Parathyroid adenoma (tissue), 2 donors: ENCODE data around the gene TRIP12.

Experiments used
- H2AFZ ChIP-seq: fragments of 300-600 bp; sonication (generic); one replicate; pipeline ENCODE4 v1.7.0; 2017; ENCODE audit warnings: antibody characterized with exemption, mild to moderate bottlenecking
- H3K27ac ChIP-seq: fragments of 300-600 bp; sonication (generic); one replicate; pipeline ENCODE4 v1.7.0; 2017
- H3K27me3 ChIP-seq: fragments of 300-600 bp; sonication (generic); one replicate; pipeline ENCODE4 v1.7.0; 2017; ENCODE audit warnings: low read length; ENCODE audit not compliant: control insufficient read depth, insufficient read depth
- H3K36me3 ChIP-seq: fragments of 300-600 bp; sonication (generic); one replicate; pipeline ENCODE4 v1.7.0; 2017; ENCODE audit warnings: low read length; ENCODE audit not compliant: control insufficient read depth, insufficient read depth
- H3K4me1 ChIP-seq: fragments of 300-600 bp; sonication (generic); one replicate; pipeline ENCODE4 v1.7.0; 2017; ENCODE audit warnings: control low read depth
- H3K4me2 ChIP-seq: fragments of 300-600 bp; sonication (generic); one replicate; pipeline ENCODE4 v1.7.0; 2017; ENCODE audit warnings: low read length
- H3K4me3 ChIP-seq: fragments of 300-600 bp; sonication (generic); one replicate; pipeline ENCODE4 v1.7.0; 2017; ENCODE audit warnings: low read depth, low read length
- H3K79me2 ChIP-seq: fragments of 300-600 bp; sonication (generic); one replicate; pipeline ENCODE4 v1.7.0; 2017; ENCODE audit warnings: control low read depth
- H3K9ac ChIP-seq: fragments of 300-600 bp; sonication (generic); one replicate; pipeline ENCODE4 v1.7.0; 2017; ENCODE audit warnings: mild to moderate bottlenecking
- H3K9me3 ChIP-seq: fragments of 300-600 bp; sonication (generic); one replicate; pipeline ENCODE4 v1.7.0; 2017; ENCODE audit warnings: low read length; ENCODE audit not compliant: control insufficient read depth
- TF ChIP-seq, protein P1 (sequence below): fragments of 300-600 bp; sonication (generic); IDR thresholded peaks from one replicate; pipeline ENCODE4 v1.7.0; 2017; ENCODE audit warnings: antibody characterized with exemption, mild to moderate bottlenecking
- donor health status: primary hyperparathyroidism.

TRIP12 gene

GRCh38 chr2:229777716-229778115 lies 144.1 kb downstream of the TRIP12 start:
- Histone ChIP-seq H3K79me2 (peaks cover 7% of the 10 kb centered on the region), H3K9ac (no peak overlapping the region), H3K9me3 (no peaks in the 10 kb centered on the region), H3K27me3 (no peaks in the 10 kb centered on the region), H3K4me1 (peaks cover 17% of the 10 kb centered on the region), H2AFZ (no peak overlapping the region), H3K4me3 (no peak overlapping the region), H3K4me2 (no peak overlapping the region), H3K36me3 (no peaks in the 10 kb centered on the region), H3K27ac (no peak overlapping the region)
- TF ChIP-seq, protein P1, sequence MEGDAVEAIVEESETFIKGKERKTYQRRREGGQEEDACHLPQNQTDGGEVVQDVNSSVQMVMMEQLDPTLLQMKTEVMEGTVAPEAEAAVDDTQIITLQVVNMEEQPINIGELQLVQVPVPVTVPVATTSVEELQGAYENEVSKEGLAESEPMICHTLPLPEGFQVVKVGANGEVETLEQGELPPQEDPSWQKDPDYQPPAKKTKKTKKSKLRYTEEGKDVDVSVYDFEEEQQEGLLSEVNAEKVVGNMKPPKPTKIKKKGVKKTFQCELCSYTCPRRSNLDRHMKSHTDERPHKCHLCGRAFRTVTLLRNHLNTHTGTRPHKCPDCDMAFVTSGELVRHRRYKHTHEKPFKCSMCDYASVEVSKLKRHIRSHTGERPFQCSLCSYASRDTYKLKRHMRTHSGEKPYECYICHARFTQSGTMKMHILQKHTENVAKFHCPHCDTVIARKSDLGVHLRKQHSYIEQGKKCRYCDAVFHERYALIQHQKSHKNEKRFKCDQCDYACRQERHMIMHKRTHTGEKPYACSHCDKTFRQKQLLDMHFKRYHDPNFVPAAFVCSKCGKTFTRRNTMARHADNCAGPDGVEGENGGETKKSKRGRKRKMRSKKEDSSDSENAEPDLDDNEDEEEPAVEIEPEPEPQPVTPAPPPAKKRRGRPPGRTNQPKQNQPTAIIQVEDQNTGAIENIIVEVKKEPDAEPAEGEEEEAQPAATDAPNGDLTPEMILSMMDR: no peak

DNA sequence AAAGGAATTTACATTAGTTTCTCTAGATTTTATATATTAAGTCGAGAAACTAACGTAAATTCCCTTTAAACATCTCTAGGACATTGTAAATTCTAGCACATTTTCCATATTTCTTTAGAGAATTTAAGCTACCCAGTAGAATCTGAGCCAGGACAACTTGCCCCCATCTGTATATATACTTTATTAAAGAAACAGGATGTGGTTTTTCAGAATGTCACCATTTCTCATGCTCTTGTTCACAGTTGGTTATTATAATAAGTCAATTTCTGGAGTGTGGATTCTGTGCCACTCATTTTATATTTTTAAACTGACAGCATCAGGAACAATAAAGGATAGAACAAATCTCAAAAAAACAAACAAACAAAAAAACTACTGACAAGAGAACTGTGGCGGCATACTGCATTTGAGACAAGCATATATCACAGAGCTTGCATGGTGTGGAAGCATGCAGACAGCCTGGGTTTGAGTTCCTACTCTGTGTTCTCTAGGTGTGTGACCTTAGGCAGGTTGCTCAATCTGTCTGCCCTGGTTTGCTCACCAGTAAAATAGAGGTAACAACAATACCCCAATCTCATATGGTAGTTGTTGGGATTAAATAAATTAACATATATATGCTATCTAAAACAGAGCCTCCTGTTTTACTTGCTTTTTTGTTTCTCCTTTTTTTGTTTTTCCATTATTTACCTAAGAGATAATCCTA lies 146.0 kb downstream of the TRIP12 start:
- Histone ChIP-seq H3K4me2 (no peak overlapping the region), H3K36me3 (no peaks in the 10 kb centered on the region), H3K27ac (no peak overlapping the region)

DNA sequence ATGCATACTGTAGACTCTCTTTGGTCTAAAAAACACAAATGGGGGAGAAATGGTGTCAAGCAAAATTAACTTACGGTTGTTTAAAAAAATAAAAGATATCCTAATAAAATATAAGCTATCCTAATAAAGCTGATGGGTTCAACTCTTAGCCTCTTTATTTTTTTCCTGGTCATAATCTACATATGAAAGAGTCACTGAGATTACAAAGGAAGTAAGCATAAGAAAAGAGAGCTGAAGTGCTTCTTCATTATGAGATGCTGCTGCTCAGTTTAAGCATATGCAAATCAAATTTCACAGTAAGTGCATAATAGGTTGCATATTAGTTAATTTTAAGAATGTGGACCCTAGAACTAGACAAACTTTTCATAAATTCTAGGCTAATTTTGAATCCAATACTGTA lies 147.6 kb downstream of the TRIP12 start:
- H3K9me3 ChIP-seq: no peaks in the 10 kb centered on the region
- TF ChIP-seq, protein P1: no peak
- no peak overlapping the region for H3K27ac ChIP-seq
- no peaks in the 10 kb centered on the region for H3K4me1 ChIP-seq
- H3K79me2 ChIP-seq: no peaks in the 10 kb centered on the region
- H3K36me3 ChIP-seq: no peaks in the 10 kb centered on the region
- H3K27me3 ChIP-seq: no peaks in the 10 kb centered on the region
- no peak overlapping the region for H3K4me3 ChIP-seq
- no peak overlapping the region for H3K9ac ChIP-seq
- no peak overlapping the region for H3K4me2 ChIP-seq
- H2AFZ ChIP-seq: no peak overlapping the region

More for the DNA sequence above, 146.0 kb downstream of the TRIP12 start:
- H3K4me1 ChIP-seq: peaks cover 2% of the 10 kb centered on the region
- no peak overlapping the region for H2AFZ ChIP-seq
- peaks cover 7% of the 10 kb centered on the region for H3K79me2 ChIP-seq
- no peak overlapping the region for H3K4me3 ChIP-seq
- no peaks in the 10 kb centered on the region for H3K27me3 ChIP-seq
- no peak overlapping the region for H3K9ac ChIP-seq
- H3K9me3 ChIP-seq: no peaks in the 10 kb centered on the region
- TF ChIP-seq, protein P1: no peak

- Histone ChIP-seq H3K27me3 (no peaks in the 10 kb centered on the region), H3K27ac (no peak overlapping the region), H2AFZ (no peak overlapping the region), H3K4me1 (no peaks in the 10 kb centered on the region), H3K9me3 (no peaks in the 10 kb centered on the region), H3K4me3 (no peak overlapping the region), H3K9ac (no peak overlapping the region), H3K4me2 (no peak overlapping the region), H3K79me2 (no peaks in the 10 kb centered on the region), H3K36me3 (no peaks in the 10 kb centered on the region)
- TF ChIP-seq, protein P1: no peak
Observed at GRCh38 chr2:229768235-229768634, 153.6 kb downstream of the TRIP12 start.

DNA sequence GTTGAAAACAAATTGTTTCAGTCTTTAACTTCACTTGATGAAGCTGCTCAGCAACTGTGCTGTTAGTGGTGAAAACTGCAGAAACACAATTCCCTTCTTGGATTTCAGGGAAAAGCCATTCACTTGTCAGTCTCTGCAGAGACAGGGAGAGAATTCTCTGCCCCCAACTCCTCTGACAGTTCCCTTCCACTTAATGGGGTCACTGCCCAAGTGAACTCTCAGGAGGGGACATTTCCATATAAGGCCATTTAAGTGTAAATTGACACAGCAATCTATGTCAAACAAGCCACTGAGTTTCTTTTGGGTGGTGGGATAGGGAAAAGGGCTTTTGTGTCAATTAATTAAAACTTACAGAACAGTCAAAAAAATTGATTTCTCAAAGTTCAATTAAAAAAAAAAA lies 156.1 kb downstream of the TRIP12 start:
- Histone ChIP-seq H3K27ac (no peak overlapping the region), H3K4me3 (no peak overlapping the region), H3K27me3 (no peaks in the 10 kb centered on the region), H3K79me2 (no peaks in the 10 kb centered on the region), H2AFZ (no peak overlapping the region), H3K4me1 (no peaks in the 10 kb centered on the region), H3K4me2 (no peak overlapping the region), H3K36me3 (no peaks in the 10 kb centered on the region), H3K9ac (no peak overlapping the region), H3K9me3 (no peaks in the 10 kb centered on the region)
- TF ChIP-seq, protein P1: no peak
